AML-193 (cell line): Measurements from ENCODE around the gene EIF4G2.
"Not testable (repeated sequence)": the region's sequence is repeated elsewhere in the genome, so short reads cannot be mapped to it uniquely, and the experiment has no call there.

ENCODE experiments used
- DNase-seq, 2 experiments: peaks; one replicate each; lab custom pipeline; 2025; lab: John Stamatoyannopoulos, UW

EIF4G2 gene

DNA sequence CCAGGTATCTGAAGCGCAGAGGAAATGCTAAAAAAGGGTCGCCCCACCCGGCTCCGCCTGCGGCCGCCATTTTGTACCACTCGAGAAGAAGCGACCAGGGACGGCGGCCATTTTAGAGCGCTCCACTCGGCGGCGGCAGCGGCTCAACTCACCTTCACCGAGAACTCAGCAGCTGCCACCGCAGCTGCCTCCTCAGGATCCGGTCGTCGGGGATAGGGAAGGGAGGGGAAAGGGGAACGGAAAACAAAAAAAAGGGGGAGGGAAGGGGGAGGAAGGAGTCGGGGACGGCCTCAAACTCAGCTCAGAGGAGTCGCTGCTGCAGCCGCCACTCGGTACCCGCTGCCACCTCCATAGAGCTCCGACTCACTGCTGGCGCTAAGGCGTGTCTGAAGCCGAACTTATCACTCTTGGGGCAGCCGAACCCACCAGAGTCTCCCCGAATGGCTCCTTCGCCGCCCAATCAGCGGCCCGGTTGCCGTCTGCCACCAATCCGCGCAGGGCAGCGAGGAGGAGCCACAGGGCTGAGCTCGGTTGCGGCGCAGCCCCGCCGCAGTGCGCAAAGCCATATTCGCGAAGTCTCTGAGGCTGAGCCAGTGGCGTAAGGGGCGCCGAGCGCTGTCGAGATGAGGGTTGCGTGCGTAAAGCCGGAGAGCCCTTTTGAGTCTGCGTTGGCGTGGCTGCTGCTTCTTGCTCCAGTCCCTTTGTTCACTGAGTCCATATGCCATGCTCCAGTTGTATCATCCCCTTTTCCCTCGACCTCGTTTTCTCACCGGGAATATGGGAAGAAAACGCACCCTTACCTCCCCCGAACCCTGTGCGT lies at the start of gene EIF4G2:
Gene EIF4G2 (minus strand): TSS at position 374 of the 820 bp plus-strand sequence.
- DNase-seq = peak; percentile 95 to 96

DNA sequence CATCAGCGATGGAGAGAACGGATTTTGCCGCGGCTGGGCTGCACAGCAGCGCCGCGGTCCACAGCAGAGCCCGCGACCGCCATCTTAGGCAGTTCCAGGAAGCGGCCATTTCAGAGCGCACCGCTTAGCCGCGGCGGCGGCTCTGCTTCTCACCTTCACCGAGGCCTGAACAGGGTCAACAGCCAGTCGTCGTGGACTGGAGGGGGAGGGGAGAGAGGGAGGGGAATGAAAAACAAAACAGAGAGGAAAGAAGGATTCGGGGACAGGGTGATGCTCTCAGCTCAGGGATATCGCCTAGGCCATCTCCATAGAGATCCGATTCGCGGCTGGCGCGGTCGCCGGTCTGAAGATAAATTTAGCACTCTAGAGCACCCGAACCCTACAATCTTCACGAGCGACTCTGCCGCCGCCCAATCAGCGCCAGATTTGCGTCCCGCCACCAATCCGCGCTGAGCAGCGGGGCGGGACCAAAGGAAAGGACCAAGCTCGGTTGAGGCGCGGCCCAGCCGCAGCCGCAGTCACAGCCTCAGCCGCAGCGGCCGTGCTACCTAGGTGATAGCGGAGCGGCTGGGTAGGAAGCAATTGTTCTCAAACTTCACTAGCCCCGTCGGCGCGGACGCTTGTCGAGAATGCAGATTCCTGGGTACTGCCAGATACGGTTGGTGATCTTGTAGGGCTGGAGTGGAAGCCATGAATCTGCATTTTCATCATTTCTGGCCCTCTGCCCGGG lies 49.1 kb upstream of the EIF4G2 start, which contains the start of gene ZBED5:
Gene ZBED5 (minus strand): TSS at position 345 of the 730 bp plus-strand sequence. CDS start 3,108 bp downstream, outside the sequence.
- peak; percentile 93 to 96 for DNase-seq

DNA sequence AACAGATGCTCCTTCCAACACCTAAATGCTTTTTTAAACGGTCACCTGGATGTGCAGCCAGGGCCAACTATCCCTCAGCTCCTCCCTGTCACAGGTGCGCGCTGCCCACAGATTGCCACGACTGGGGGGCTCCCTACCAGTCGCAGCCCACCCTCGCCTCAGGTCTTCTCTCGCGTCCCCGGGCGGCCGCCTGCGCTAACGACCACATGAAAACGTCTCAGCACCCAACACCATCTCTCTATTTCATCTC lies 48.7 kb upstream of the EIF4G2 start:
- no peak for DNase-seq

DNA sequence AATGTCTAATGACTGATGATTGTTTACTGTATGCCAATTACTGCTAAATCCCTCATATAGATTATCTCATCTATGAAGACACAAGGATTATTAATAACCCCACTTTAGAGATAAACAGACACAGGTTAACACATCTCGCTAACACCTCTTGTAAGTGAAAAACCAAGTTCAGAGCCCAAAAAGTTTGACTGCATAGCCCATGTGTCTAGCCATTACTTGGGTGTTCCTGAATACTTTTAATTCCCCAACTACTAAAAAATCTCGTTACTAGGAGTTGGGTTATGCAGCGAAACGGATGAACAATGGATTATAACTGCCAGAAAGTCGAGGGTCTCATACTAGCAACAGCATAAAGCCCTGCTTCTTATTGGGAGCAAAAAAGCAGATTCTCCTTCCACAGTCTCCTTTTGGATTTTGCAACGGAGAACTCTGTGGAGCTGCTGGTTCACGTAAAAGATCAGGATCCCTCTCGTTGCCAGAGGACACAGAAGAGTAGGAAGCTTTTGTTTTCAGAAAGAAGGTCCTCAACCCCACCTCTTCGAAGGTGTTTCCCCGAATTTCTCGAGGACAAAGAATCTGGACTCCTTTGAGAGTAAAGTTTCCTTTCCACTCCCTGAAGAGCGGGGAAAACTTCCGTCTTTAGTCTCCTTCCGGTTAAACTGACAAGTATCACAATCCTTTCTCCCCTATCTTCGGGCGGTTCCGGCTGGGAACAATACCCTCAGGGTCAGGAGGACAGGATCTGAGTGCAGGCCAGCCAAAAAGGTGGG lies 48.1 kb upstream of the EIF4G2 start:
- peak; percentile 13 to 34 for DNase-seq

DNA sequence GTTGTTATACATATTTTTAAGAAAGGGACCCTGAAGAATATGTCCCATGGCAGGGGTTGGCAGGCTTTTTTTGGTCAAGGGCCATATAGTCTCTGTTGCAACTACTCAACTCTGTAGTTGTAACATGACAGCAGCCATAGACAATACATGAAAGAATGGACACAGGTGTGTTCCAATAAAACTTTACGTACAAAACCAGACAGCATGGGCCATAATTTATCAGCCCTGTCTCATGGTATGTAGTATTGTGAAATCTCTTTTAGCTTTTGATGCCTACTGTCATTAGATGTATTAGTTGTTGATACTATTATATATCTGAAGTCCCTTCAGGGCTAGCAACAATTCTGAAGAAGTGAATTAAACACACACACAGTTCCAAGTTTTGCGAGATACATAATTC lies 46.6 kb upstream of the EIF4G2 start:
- no peak for DNase-seq

DNA sequence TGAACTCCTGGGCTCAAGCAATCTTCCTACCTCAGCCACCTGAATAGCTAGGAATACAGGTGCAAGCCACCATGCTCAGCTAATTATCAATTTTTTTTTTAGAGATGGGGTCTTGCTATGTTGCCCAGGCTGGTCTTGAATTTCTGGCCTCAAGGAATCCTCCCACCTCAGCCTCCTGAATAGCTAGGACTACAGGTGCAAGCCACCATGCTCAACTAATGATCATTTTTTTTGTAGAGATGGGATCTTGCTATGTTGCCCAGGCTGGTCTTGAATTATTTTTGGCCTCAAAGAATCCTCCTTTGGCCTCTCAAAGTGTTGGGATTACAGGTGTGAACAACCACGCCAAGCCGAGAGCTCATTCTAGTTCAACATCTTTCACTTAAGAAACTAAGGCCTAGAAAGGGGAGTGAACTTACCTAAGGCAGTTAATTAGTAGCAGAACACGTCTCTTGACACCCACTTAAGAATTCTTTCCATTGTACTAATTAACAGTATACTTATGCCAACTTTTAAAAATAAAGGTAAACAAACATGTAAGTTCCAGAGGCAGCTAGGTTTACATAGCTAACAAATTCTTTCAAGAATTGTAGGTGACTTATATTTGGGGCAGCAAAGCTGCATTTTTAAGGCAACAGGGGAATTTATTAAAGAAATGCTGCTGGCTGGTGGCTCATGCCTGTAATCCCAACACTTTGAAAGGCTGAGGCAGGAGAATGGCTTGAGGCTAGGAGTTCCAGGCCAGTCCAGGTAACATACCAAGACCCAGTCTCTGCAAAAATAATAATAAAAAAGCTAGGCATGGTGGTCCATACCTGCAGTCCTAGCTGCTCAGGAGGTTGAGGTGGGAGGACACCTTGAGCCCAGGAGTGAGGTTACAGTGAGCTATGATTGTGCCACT lies 39.5 kb upstream of the EIF4G2 start:
- no peak for DNase-seq

DNA sequence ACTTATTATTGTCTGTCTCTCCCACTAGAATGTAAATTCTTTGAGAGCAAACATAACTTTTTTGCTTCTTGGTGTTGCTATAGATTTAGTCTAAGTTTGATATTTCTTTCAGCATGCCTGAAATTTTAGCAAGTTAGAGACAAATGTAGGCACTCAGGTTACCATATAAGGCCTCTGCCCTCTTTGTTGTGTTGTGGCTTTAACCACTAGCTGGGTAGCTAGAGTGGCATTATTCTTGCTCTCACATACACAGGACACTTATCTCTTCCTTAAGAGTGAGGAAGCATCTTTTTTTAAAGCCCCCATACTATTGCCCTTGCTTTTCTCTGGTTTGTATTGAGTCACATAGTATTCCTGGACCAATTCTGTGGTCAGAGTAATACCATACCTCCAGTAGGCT lies 37.9 kb upstream of the EIF4G2 start:
- DNase-seq = no peak

DNA sequence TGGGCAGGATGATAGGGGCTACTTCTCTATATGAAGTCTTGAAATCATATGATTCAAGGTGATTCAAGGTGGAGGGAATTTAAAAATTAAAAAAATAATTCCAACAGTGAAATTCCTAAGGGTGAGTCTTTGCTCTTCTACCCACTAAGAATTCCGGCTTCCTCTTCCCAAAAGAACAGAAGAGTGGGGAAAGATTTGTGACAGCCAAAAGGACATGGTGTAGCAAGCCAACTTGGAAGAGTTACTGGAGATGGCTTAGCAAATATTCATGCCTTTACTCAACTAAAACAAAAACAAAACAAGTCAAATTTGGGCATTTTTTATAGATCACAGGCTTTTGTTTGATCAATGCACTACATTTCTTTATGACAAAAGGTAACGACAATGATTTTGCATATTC lies 36.9 kb upstream of the EIF4G2 start:
- no peak for DNase-seq

DNA sequence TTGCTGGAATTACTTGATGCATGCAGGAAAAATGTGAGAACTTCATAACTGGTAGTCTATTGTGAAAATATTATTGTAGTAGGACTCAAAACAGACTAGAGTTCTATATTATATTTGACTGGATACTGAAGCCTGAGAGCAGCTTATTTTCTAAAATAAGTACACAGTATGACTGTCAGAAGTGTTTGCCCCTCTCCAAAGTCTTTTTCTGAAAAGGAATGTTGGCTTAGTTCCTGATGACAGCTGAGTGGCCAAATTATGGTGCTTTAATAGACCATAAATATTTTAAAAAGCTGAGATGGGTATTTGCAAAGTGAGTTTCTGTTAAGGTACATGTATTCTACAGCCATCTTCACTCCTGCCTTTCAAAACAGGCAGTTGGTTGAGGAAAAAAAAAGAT lies 36.1 kb upstream of the EIF4G2 start:
- no peak for DNase-seq

DNA sequence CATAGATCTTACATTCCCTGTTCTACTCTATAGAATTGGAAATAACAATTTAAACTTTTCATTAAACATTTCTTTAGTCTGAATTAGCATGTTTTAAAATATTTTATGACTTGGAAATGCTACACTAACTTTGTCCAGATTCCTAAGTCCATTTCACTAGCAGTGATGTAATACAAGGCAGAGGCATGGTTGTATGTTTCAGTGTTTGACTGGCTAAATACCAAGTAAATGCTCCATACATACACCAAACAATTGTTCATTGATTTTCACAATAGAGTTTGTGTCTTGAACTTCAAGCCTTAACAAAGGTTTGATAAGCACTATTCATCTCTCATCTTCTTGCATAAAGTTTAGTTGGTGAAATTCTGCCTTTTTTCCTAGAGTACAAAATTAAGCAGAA lies 35.6 kb upstream of the EIF4G2 start:
- no peak for DNase-seq

DNA sequence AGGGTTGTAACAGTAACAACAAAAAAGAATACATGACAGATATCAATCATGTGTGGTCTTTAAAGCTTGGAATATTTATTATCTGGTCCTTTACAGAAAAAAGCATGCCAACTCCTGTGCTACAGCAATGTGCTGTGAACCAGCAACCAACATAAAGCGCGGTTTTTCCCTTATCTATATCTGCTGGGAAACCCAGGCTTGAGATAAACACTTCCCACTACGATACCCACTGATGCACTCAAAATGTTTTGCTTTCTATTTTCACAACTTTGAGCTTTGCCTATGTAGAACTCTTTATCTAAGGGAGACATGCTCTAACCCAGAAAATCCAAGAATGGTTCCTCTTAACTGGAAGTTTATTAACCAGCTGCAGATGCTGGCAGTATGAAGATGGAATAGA lies 30.2 kb upstream of the EIF4G2 start:
- DNase-seq = no peak

DNA sequence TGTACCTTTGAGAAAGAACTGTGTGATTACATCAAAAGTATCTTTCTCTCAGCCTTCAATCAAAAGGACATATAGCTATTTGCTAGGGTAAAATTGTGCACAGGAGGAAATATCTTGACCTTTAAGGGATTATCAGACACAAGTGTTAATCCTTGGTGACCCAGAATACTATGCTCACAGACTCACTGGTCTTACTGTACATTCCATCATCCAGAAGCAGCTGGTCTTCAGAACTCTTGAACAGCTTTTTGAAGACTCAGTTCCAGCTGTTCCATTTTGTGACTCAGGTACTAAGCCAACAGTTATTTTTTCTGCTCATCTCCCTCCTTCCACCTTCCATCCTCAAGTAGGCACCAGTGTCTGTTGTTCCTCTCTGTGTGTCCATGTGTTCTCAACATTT lies 29.4 kb upstream of the EIF4G2 start:
- no peak for DNase-seq

DNA sequence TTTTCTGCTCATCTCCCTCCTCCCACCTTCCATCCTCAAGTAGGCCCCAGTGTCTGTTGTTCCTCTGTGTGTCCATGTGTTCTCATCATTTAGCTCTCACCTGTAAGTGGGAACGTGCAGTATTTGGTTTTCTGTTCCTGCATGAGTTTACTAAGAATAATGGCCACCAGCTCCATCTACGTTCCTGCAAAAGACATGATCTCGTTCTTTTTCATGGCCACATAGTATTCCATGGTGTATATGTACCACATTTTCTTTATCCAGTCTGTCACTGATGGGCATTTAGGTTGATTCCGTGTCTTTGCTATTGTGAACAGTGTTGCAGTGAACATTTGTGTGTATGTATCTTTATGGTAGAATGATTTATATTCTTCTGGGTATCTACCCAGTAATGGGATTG lies 28.2 kb upstream of the EIF4G2 start:
- not testable (repeated sequence) for DNase-seq

DNA sequence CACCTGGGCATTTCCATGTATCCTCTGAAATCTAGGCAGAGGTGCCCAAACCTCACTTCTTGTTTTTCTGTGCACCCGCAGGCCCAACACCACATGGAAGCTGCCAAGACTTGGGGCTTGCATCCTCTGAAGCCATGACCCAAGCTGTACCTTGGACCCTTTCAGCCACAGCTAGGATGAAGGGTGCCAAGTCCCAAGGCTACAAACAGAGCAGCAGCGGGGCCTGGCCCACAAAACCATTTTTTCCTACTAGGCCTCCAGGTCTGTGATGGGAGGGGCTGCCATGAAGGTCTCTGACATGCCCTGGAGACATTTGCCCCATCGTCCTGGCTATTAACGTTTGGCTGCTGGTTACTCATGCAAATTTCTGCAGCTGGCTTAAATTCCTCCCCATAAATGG lies 20.4 kb upstream of the EIF4G2 start:
- DNase-seq = no peak

DNA sequence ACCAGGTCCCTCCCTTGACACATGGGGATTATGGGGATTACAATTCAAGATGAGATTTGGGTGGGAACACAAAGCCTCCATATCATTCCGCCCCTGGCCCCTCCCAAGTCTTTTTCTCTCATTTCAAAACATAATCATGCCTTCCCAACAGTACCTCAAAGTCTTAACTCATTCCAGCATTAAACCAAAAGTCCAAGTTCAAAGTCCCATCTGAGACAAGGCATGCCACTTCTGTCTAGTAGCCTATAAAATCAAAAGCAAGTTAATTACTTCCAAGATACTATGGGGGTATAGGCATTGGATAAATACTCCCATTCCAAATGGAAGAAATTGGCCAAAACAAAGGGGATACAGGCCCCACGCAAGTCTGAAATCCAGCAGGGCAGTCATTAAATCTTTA lies 19.7 kb upstream of the EIF4G2 start:
- no peak for DNase-seq

DNA sequence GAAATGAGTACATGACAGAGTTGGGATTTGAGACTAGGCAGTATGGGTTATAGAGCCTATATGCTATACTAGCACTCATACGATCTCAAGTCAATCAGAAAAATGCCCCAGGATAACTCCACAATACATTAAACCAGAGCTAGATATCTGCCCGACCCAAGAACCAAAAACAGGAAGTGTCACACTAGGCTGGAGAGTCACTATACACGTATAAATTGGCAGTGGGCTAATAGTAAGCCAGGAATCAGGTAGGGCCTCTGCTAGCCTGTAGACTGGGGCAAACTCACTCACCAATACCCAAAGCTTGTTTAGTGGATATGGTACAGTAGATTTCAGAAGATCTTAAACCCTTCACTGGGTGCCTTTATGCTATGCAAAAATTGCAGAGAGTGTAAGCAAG lies 16.2 kb upstream of the EIF4G2 start:
- DNase-seq = no peak

DNA sequence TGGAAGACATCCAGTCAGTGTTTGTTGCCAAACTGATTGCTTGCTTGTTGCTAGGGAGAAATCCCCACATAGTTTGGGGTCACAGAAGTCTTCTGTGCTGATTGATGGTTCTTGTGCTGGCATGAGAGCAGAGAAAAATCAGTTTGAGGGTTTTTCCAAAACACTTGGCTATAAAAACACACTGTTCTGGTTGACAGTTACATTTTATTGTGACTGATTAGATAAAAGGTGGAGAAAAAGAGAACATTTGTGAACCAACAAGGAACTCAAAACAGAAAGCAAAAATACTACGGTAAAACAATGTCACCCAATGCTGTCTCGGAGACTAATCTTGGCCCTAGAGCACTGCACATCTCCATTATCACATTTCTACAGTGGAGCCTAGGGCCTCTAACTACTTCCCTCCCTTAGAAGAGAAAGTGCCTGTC lies 14.4 kb upstream of the EIF4G2 start:
- no peak for DNase-seq

DNA sequence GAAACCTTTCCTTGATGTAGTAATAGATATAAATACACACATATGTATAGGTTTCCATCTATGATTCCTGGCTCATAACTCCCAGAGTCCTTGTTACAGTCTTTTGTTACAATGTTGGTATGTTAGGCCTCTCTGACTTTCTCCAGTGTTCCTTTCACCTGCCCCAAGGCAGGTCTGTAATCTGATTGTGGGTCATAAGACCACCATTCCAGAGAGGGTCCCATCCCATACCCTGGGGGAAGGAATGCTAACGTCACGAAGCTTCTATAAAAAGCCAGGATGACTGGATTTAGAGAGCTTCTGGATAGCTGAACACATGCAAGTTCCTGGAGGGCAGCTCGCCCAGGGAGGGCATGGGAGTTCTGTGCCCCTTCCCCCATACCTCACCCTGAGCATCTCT lies 13.8 kb upstream of the EIF4G2 start:
- DNase-seq = not testable (repeated sequence)

DNA sequence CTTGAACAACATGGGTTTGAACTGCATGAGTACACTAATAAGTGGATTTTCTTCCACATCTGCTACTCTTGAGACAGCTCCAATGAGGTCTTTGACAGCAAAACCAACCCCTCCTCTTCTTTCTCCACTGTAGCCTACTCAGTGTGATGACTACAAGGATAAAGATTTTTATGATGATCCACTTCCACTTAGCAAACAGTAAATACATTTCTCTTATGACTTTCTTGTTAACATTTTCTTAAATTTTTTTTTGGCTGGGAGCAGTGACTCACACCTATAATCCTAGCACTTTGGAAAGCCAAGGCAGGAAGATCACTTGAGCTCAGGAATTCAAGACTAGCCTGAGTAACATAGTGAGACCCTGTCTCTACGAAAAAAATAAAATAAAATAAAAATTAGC lies 9.9 kb upstream of the EIF4G2 start:
- no peak for DNase-seq

DNA sequence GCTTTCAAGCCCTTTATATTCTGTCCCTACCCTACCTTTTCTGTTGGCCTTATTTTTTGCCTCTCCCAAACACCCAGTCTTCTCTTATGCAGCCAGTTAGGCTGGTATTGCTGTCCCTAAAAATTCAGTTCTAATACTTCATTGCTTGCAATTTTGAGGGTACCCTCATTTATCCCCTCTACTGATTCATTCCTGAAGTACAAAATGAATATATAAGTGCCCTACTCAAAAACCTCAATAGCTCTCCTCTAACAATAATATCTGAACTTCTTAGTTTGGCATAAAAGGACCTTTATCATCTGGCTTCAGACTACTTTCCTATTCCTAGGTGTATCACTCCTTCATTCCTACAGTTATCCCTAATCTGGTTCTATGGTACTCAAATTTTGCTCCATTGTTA lies 5.2 kb upstream of the EIF4G2 start:
- DNase-seq = no peak

DNA sequence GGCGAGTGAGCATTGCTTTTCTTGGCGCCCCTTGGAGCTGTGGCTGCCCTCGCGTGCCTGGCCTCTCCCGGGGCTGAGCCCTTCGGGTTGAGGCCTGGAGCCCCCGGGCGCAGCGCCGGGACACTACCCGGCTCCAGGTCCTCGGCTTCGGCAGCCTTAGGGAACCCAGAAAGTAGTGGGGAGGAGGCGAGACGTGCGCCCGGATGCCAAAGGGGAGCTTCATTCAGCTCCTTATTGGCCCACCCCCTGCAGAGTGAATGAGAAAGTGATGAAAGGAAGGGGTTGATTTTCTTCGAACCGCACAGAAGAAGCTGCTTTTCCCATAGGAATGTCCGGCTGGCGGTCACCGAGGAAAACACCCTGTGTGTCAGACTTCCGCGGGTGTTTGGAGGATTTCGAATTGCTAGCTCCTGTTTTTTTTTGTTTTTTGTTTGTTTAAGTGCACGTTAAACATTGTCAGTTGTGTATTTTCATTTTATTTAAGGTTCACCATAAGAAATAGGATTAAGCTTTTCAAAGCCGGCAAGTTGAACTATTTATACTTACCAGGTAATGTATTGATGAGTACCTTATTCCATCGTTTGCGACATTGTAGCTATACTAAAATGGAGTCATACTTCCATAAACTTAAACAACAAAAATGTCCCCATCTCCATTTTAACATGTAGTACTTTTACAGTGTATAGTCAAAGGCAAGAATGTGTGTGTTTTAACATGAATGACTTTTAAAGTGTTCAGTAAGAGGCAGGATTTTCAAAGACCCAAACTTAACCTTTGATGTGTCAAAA lies 841 bp upstream of the EIF4G2 start:
- DNase-seq = peak in 1 of 2 experiments; percentile 37
